K562 (cell line): ENCODE data around the gene C6orf163. TPM values are rescaled to one million over a fixed set of nuclear protein-coding genes. Genes with fewer than 3 reads are reported as not detected.

Source experiments
- CUX1 ChIP-seq: fragments of 200-800 bp; sonication (Bioruptor generic); IDR thresholded peaks from 2 replicates; pipeline ENCODE4 v1.6.1; 2016; ENCODE audit warnings: missing genetic modification characterization, missing compliant biosample characterization
- E2F6 ChIP-seq, 2 experiments: IDR thresholded peaks; 2 replicates each; pipeline ENCODE4 v1.6.1; 2011; ENCODE audit warnings: borderline replicate concordance in 1 of 2, control low read depth in 1 of 2, low read depth in 1 of 2, low read length in 1 of 2, mild to moderate bottlenecking in 1 of 2, mixed read lengths in 1 of 2, moderate library complexity in 1 of 2; ENCODE audit not compliant: insufficient read depth in 1 of 2, insufficient read length in 1 of 2, poor library complexity in 1 of 2, severe bottlenecking in 1 of 2; ENCODE audit errors: extremely low read depth in 1 of 2
- REST ChIP-seq, 2 experiments: fragments of 450-650 bp; formaldehyde crosslinking in 1 of 2; IDR thresholded peaks; 2 replicates each; pipeline versions ENCODE4 v1.4.0 to v1.6.1; 2014 to 2020; ENCODE audit warnings: mild to moderate bottlenecking in 2 of 2, borderline replicate concordance in 1 of 2, low read depth in 1 of 2
- STAG1 ChIP-seq: sonication (generic); formaldehyde crosslinking; IDR thresholded peaks from 2 replicates; pipeline ENCODE4 v1.5.0; 2020; ENCODE audit warnings: missing genetic modification reagents, borderline replicate concordance
- polyA plus RNA-seq, 8 experiments: library from polyadenylated mRNA; depleted of rRNA in 4 of 8; stranded (reverse) in 5 of 8; unstranded in 3 of 8; fragments of >200 nt; fragmentation: Nextera tagmentation in 2 of 8; fragmentation: Illumina TruSeq in 1 of 8; extraction: Ambion mirVana in 2 of 8; extraction: Trizol in 1 of 8; gene quantifications; 2 replicates each; pipeline versions ENCODE4 v1.2.1 to v1.2.3, GENCODE V29; 2011 to 2014; ENCODE audit warnings: inconsistent platforms in 1 of 8, missing spikeins in 1 of 8
- total RNA-seq, 7 experiments: library from RNA; depleted of rRNA in 6 of 7; stranded (reverse); fragments of >200 nt in 6 of 7; fragmentation: Illumina TruSeq in 2 of 7; extraction: Trizol in 2 of 7; gene quantifications; 2 replicates each; pipeline versions ENCODE4 v1.2.1 to v1.2.3, GENCODE V29; 2011 to 2021; ENCODE audit warnings: low replicate concordance in 1 of 7
- TF ChIP-seq, protein P1 (sequence below): sonication (generic); formaldehyde crosslinking; IDR thresholded peaks from 2 replicates; pipeline ENCODE4 v1.8.1; 2023; ENCODE audit warnings: mild to moderate bottlenecking, missing genetic modification reagents
- TF ChIP-seq, protein P2 (sequence below), 2 experiments: fragments of 200-800 bp in 1 of 2; sonication (Bioruptor generic) in 1 of 2; sonication (generic) in 1 of 2; formaldehyde crosslinking in 1 of 2; IDR thresholded peaks in 1 of 2; conservative IDR thresholded peaks in 1 of 2; 2 replicates each; pipeline versions ENCODE4 v1.5.0 to v1.6.1; 2016 to 2020; ENCODE audit warnings: missing compliant biosample characterization in 1 of 2, missing genetic modification characterization in 1 of 2, missing genetic modification reagents in 1 of 2

C6orf163 gene
- total and polyA plus RNA-seq, 9 of the 15 experiments (the other 6 are each of a cell fraction or from before 2014, with no cell fraction given), result 0.67 to 4.7 (median 1.5) TPM

- TF ChIP-seq REST (IDR thresholded peaks at IDR 0.05; ENCODE audit: borderline replicate concordance) (peak; percentile 83), REST (CRISPR knock-in tag; IDR thresholded peaks at IDR 0.05; ENCODE audit: low read depth) (no peak), STAG1 (CRISPR knock-in tag) (peak; percentile 41; the same call in 1 of the 2 replicates), CUX1 (CRISPR knock-in tag) (no peak), E2F6 (IDR thresholded peaks at IDR 0.05; ENCODE audit: borderline replicate concordance in 1 of 2, extremely low read depth in 1 of 2, insufficient read depth in 1 of 2, insufficient read length in 1 of 2, low read depth in 1 of 2, low read length in 1 of 2, poor library complexity in 1 of 2, severe bottlenecking in 1 of 2) (no peak)
- TF ChIP-seq, protein P1, sequence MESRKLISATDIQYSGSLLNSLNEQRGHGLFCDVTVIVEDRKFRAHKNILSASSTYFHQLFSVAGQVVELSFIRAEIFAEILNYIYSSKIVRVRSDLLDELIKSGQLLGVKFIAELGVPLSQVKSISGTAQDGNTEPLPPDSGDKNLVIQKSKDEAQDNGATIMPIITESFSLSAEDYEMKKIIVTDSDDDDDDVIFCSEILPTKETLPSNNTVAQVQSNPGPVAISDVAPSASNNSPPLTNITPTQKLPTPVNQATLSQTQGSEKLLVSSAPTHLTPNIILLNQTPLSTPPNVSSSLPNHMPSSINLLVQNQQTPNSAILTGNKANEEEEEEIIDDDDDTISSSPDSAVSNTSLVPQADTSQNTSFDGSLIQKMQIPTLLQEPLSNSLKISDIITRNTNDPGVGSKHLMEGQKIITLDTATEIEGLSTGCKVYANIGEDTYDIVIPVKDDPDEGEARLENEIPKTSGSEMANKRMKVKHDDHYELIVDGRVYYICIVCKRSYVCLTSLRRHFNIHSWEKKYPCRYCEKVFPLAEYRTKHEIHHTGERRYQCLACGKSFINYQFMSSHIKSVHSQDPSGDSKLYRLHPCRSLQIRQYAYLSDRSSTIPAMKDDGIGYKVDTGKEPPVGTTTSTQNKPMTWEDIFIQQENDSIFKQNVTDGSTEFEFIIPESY, result no peak
- TF ChIP-seq, protein P2, sequence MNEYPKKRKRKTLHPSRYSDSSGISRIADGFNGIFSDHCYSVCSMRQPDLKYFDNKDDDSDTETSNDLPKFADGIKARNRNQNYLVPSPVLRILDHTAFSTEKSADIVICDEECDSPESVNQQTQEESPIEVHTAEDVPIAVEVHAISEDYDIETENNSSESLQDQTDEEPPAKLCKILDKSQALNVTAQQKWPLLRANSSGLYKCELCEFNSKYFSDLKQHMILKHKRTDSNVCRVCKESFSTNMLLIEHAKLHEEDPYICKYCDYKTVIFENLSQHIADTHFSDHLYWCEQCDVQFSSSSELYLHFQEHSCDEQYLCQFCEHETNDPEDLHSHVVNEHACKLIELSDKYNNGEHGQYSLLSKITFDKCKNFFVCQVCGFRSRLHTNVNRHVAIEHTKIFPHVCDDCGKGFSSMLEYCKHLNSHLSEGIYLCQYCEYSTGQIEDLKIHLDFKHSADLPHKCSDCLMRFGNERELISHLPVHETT (CRISPR knock-in tag; conservative IDR thresholded peaks at IDR 0.05 in 1 of 2, IDR thresholded peaks at IDR 0.05 in 1 of 2), result no peak
Measured at GRCh38 chr6:87391334-87391733, 46.7 kb downstream of the C6orf163 start (continued).
